Fibroblast of lung (primary cell): ENCODE measurements around the gene C2orf42.

Experiments
- EZH2 ChIP-seq: IDR thresholded peaks from 2 replicates; pipeline ENCODE4 v1.5.1; 2012; ENCODE audit warnings: low read length, control low read depth, mild to moderate bottlenecking; ENCODE audit errors: missing control alignments
- TF ChIP-seq, protein P1 (sequence below), 2 donors: IDR thresholded peaks in 1 of 2; conservative IDR thresholded peaks in 1 of 2; 1 replicate in 1 of 2; 2 replicates in 1 of 2; pipeline ENCODE4 v1.5.1; 2011 to 2012; ENCODE audit warnings: low read length in 2 of 2, control low read depth in 1 of 2, inconsistent platforms in 1 of 2, low read depth in 1 of 2, mild to moderate bottlenecking in 1 of 2

- TF ChIP-seq, protein P1, sequence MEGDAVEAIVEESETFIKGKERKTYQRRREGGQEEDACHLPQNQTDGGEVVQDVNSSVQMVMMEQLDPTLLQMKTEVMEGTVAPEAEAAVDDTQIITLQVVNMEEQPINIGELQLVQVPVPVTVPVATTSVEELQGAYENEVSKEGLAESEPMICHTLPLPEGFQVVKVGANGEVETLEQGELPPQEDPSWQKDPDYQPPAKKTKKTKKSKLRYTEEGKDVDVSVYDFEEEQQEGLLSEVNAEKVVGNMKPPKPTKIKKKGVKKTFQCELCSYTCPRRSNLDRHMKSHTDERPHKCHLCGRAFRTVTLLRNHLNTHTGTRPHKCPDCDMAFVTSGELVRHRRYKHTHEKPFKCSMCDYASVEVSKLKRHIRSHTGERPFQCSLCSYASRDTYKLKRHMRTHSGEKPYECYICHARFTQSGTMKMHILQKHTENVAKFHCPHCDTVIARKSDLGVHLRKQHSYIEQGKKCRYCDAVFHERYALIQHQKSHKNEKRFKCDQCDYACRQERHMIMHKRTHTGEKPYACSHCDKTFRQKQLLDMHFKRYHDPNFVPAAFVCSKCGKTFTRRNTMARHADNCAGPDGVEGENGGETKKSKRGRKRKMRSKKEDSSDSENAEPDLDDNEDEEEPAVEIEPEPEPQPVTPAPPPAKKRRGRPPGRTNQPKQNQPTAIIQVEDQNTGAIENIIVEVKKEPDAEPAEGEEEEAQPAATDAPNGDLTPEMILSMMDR (conservative IDR thresholded peaks at IDR 0.05 in 1 of 2, IDR thresholded peaks at IDR 0.05 in 1 of 2; ENCODE audit: low read depth in 1 of 2, low read length in 2 of 2) = peak in 1 of 2 donors; percentile 1
- no peak for TF ChIP-seq EZH2
These were observed 58.3 kb downstream of the C2orf42 start for GRCh38 chr2:70132244-70133126.
